ENCODE measurements around the gene PNMA8A.

GRCh38 chr19:46503848-46504453, 32.6 kb upstream of the PNMA8A start:
- no peak for TF ChIP-seq POLR2A (IDR thresholded peaks at IDR 0.05)
- TF ChIP-seq CTCF (IDR thresholded peaks at IDR 0.05), result no peak
